Nephron (organoid): ENCODE measurements around the gene CNTNAP2.
A peak's percentile ranks its signal among the peaks of the same experiment; 100 is the strongest.
"Not testable (repeated sequence)": the region's sequence is repeated elsewhere in the genome, so short reads cannot be mapped to it uniquely, and the experiment has no call there.

Source experiments
- H3K27ac Mint-ChIP-seq, 3 experiments: 2 replicates each; pipeline ENCODE4 v1.8.0; 2020; ENCODE audit warnings: mixed read lengths in 3 of 3, mild to moderate bottlenecking in 2 of 3, moderate library complexity in 1 of 3
- H3K27me3 Mint-ChIP-seq: 2 replicates; pipeline ENCODE4 v1.8.0; 2021; ENCODE audit warnings: low read depth, mild to moderate bottlenecking, moderate library complexity, mixed read lengths
- H3K36me3 Mint-ChIP-seq: 2 replicates; pipeline ENCODE4 v1.8.0; 2020; ENCODE audit warnings: low read depth, mixed read lengths
- H3K4me1 Mint-ChIP-seq: 2 replicates; pipeline ENCODE4 v1.8.0; 2020; ENCODE audit warnings: mixed read lengths
- H3K4me3 Mint-ChIP-seq, 3 experiments: 2 replicates each; pipeline ENCODE4 v1.8.0; 2020; ENCODE audit warnings: mild to moderate bottlenecking in 3 of 3, mixed read lengths in 3 of 3, moderate library complexity in 2 of 3
- H3K9me3 Mint-ChIP-seq: 2 replicates; pipeline ENCODE4 v1.8.0; 2020; ENCODE audit warnings: mixed read lengths
- TF ChIP-seq, protein P1 (sequence below), 3 experiments: fragments of 200-600 bp; sonication (generic); IDR thresholded peaks; one replicate each; pipeline ENCODE4 v1.5.0; 2021; ENCODE audit warnings: antibody characterized with exemption in 3 of 3; ENCODE audit not compliant: unreplicated experiment in 3 of 3

The CNTNAP2 gene

DNA sequence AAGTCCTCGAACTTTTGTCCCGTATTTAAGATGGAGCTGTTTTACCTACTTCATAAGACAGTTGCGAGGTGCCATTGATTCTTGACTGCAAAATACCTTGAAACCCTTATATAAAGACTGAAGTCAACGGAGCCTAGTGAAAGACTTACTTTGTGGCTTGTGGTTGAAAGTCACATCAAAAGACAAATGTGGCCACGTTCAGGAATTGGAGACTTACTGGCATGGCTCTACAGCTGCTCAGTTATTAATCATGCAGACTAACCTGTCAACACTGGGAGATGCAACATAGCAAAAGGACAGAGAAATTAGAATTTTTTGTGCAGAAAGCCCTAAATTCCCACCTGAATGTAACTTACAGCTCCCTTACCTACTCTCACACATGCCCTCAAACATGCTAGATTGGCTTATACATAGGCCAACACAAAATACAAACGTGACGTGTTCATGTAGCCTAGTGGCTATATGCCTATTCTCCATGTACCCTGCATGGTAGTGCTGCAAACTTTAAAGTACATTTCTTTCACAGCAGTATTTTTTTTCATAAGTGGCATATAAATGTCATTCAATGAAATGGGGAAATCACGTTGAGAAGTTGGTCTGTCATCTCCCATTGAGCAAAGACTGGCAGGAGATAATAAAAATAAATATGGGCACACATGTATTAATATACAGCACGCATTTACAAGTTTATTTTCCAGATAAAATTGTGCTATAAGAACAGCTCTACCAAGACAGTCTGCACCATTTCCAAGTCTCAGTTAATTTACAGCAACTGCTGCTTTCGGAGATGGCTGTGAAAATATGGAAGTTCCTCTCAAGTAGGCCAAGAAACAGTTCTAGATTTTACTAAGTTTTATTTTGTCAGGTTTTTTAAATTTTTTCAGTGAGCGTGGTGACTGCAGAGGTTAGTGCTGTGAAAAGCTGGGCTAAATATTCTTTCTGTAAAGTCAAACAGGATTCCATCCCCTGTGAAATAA lies 2303.5 kb downstream of the CNTNAP2 start:
- Mint-ChIP-seq H3K9me3 (no peaks in the 10 kb centered on the region), H3K4me1 (peaks cover 24% of the 10 kb centered on the region), H3K4me3 (no peak overlapping the region), H3K27me3 (no peaks in the 10 kb centered on the region), H3K27ac (peak overlapping the region in 1 of 3 experiments; percentile 35), H3K36me3 (no peaks in the 10 kb centered on the region)
- TF ChIP-seq, protein P1, sequence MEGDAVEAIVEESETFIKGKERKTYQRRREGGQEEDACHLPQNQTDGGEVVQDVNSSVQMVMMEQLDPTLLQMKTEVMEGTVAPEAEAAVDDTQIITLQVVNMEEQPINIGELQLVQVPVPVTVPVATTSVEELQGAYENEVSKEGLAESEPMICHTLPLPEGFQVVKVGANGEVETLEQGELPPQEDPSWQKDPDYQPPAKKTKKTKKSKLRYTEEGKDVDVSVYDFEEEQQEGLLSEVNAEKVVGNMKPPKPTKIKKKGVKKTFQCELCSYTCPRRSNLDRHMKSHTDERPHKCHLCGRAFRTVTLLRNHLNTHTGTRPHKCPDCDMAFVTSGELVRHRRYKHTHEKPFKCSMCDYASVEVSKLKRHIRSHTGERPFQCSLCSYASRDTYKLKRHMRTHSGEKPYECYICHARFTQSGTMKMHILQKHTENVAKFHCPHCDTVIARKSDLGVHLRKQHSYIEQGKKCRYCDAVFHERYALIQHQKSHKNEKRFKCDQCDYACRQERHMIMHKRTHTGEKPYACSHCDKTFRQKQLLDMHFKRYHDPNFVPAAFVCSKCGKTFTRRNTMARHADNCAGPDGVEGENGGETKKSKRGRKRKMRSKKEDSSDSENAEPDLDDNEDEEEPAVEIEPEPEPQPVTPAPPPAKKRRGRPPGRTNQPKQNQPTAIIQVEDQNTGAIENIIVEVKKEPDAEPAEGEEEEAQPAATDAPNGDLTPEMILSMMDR (IDR thresholded peaks at IDR 0.05; ENCODE audit: unreplicated experiment in 3 of 3): no peak

DNA sequence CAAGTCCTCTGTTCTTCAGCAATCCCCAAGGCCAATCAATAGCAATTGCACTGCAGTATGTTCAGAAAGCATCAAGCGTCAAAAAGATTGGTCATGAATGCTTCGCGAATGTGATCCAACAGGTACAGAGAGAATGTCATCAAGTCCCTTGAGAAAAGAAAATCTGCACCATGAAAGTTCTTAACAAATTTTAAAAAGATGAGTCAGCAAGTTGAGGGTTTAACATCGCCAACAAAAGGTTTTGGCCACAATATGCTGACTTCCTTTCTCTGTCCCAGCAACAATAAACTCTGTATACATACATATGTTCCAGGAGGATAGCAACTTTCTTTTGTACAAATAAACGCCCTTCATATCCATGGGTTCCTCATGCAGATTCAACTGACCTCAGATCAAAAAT lies 2305.4 kb downstream of the CNTNAP2 start:
- TF ChIP-seq, protein P1 (IDR thresholded peaks at IDR 0.05; ENCODE audit: unreplicated experiment in 3 of 3): no peak
- no peak overlapping the region for H3K4me3 Mint-ChIP-seq
- peaks cover 16% of the 10 kb centered on the region for H3K4me1 Mint-ChIP-seq
- H3K27me3 Mint-ChIP-seq: no peaks in the 10 kb centered on the region
- no peaks in the 10 kb centered on the region for H3K36me3 Mint-ChIP-seq
- H3K27ac Mint-ChIP-seq: no peak overlapping the region
- H3K9me3 Mint-ChIP-seq: peaks cover 3% of the 10 kb centered on the region

DNA sequence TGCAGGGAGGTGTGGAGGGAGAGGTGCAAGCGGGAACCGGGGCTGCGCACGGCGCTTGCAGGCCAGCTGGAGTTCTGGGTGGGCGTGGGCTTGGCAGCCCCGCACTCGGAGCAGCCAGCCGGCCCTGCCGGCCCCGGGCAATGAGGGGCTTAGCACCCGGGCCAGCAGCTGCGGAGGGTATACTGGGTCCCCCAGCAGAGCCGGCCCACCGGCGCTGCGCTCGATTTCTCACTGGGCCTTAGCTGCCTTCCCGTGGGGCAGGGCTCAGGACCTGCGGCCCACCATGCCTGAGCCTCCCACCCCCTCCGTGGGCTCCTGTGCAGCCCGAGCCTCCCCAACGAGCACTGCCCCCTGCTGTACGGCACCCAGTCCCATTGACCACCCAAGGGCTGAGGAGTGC lies 2309.8 kb downstream of the CNTNAP2 start:
- not testable (repeated sequence) for H3K27ac Mint-ChIP-seq, H3K9me3 Mint-ChIP-seq, H3K36me3 Mint-ChIP-seq, H3K4me1 Mint-ChIP-seq, H3K4me3 Mint-ChIP-seq
- peaks cover 10% of the 10 kb centered on the region for H3K27me3 Mint-ChIP-seq

DNA sequence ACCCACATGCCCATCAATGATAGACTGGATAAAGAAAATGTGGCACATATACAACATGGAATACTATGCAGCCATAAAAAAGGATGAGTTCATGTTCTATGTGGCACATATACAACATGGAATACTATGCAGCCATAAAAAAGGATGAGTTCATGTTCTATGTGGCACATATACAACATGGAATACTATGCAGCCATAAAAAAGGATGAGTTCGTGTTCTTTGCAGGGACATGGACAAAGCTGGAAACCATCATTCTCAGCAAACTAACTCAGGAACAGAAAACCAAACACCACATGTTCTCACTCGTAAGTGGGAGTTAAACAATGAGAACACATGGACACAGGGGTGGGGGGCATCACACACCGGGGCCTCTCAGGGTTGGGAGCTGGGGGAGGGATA lies 2314.1 kb downstream of the CNTNAP2 start:
- H3K27ac Mint-ChIP-seq, H3K36me3 Mint-ChIP-seq, H3K9me3 Mint-ChIP-seq, H3K4me3 Mint-ChIP-seq: not testable (repeated sequence)
- Mint-ChIP-seq H3K4me1 (peaks cover 14% of the 10 kb centered on the region), H3K27me3 (peaks cover 12% of the 10 kb centered on the region)

DNA sequence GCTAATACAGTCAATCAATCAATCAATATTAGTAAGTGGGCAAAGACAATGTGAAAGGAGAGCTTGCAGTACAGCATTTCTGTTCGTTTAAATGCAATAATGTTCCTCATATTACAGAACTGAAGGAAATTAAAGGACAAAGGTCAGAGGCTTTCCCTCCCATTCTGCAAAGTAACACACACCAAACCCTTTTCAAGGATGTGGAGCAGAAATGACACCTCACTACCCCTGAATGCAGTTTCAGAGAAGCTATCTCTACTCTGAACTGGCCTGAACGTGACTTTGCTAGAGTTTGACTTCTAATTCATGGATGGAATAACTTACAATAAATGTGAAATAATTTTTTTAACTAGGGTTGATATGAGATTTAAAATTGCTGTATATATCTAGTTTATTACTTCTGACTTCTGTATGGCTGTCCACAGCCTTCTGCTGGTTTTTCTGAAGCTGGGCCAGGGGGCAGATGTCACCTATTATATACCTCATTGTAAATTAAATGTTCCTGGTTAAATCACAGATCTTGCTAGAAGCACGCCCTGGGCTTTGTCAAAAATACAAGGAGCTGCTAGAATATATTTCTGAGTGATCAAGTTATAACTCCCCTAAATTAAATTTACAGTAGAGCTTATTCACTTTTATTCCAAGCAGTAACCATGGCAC lies 2317.1 kb downstream of the CNTNAP2 start:
- Mint-ChIP-seq H3K4me1 (peaks cover 15% of the 10 kb centered on the region), H3K27me3 (peaks cover 26% of the 10 kb centered on the region), H3K9me3 (no peaks in the 10 kb centered on the region), H3K4me3 (no peak overlapping the region), H3K36me3 (no peaks in the 10 kb centered on the region), H3K27ac (peak overlapping the region in 2 of 3 experiments; percentile 2 to 12)
- TF ChIP-seq, protein P1 (IDR thresholded peaks at IDR 0.05; ENCODE audit: unreplicated experiment in 3 of 3): no peak

DNA sequence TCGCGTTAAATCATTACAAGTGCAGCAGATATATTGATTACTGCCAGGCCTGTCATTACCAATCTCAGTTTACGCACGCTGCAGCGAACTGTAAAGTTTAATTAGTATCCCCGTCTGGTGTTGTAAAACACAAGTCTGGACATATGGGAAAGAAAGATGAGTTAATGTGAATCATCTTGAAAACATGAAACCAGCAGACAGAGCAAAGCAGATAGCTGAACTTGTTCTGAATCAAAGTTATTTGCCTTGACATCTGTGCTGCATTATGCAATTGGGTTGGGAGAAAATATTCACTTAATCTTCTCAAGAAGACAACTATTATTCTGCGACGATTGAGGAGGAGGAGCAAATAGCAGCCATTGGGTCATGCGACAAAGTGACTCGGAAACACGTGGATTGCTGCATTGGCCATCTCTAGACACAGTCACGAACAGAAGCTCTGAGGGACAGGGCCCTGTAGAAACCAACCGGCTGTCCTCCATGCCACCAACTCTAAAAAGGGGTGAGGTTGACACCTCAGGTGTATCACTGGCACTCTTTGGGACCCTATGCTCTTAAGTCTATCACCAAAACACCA lies 2317.7 kb downstream of the CNTNAP2 start:
- H3K27ac Mint-ChIP-seq: peak overlapping the region; percentile 2 to 29 (median 12)
- TF ChIP-seq, protein P1 (IDR thresholded peaks at IDR 0.05; ENCODE audit: unreplicated experiment in 3 of 3): no peak
- no peak overlapping the region for H3K4me3 Mint-ChIP-seq
- no peaks in the 10 kb centered on the region for H3K9me3 Mint-ChIP-seq
- peaks cover 26% of the 10 kb centered on the region for H3K27me3 Mint-ChIP-seq
- no peaks in the 10 kb centered on the region for H3K36me3 Mint-ChIP-seq
- peaks cover 15% of the 10 kb centered on the region for H3K4me1 Mint-ChIP-seq
